Activated CD4-positive, alpha-beta T cell treated with anti-CD3 and anti-CD28 coated beads for 36 hours (primary cell): Measurements from ENCODE around the gene PITPNC1. TPM values are rescaled to one million over a fixed set of nuclear protein-coding genes. Genes with fewer than 3 reads are reported as not detected.
"Not testable (repeated sequence)": the region's sequence is repeated elsewhere in the genome, so short reads cannot be mapped to it uniquely, and the experiment has no call there.

Source experiments
- ATAC-seq: fragments of 200-7000 bp; cut with Tn5 transposase; one replicate; pipeline ENCODE4 v1.10.0; 2021; ENCODE audit warnings: mild to moderate bottlenecking, moderate library complexity
- CTCF ChIA-PET: fragments of 350-600 bp; sonication (Branson Sonifier 250); formaldehyde crosslinking; loops from one replicate; lab custom pipeline; 2021; ENCODE audit warnings: antibody characterized with exemption; lab: Charles Lee
- POLR2A ChIA-PET: fragments of 350-600 bp; sonication (Branson Sonifier 250); formaldehyde crosslinking; loops from one replicate; lab custom pipeline; 2021; ENCODE audit warnings: antibody characterized with exemption, inconsistent platforms; lab: Charles Lee
- DNase-seq: peaks from one replicate; pipeline ENCODE4 v3.0.0-alpha.2; 2020
- H3K27ac Mint-ChIP-seq: one replicate; pipeline ENCODE4 v1.8.0; 2021; ENCODE audit warnings: mixed read lengths
- H3K27me3 Mint-ChIP-seq: one replicate; pipeline ENCODE4 v1.8.0; 2021; ENCODE audit warnings: mixed read lengths
- H3K36me3 Mint-ChIP-seq: one replicate; pipeline ENCODE4 v1.8.0; 2021; ENCODE audit warnings: low read depth, mixed read lengths
- H3K4me1 Mint-ChIP-seq: one replicate; pipeline ENCODE4 v1.8.0; 2021; ENCODE audit warnings: mixed read lengths
- H3K4me3 Mint-ChIP-seq: one replicate; pipeline ENCODE4 v1.8.0; 2021; ENCODE audit warnings: mild to moderate bottlenecking, moderate library complexity, mixed read lengths
- H3K9me3 Mint-ChIP-seq: one replicate; pipeline ENCODE4 v1.8.0; 2021; ENCODE audit warnings: low read depth, mixed read lengths
- intact Hi-C, 2 experiments: fragments of 100-400 bp; cut with DNase I in 1 of 2; cut with micrococcal nuclease in 1 of 2; formaldehyde crosslinking; loops; one replicate each; pipeline versions ENCODE4 v1.14.2 to v1.15.1; 2022 to 2024; cut with DNase I, micrococcal nuclease
- total RNA-seq, 2 experiments: library from RNA; stranded (reverse); gene quantifications; one replicate each; pipeline ENCODE4 v1.2.3, GENCODE V29; 2021

The PITPNC1 gene
- total RNA-seq, 2 experiments from 2014 or later = 41.6 to 56.3 TPM

DNA sequence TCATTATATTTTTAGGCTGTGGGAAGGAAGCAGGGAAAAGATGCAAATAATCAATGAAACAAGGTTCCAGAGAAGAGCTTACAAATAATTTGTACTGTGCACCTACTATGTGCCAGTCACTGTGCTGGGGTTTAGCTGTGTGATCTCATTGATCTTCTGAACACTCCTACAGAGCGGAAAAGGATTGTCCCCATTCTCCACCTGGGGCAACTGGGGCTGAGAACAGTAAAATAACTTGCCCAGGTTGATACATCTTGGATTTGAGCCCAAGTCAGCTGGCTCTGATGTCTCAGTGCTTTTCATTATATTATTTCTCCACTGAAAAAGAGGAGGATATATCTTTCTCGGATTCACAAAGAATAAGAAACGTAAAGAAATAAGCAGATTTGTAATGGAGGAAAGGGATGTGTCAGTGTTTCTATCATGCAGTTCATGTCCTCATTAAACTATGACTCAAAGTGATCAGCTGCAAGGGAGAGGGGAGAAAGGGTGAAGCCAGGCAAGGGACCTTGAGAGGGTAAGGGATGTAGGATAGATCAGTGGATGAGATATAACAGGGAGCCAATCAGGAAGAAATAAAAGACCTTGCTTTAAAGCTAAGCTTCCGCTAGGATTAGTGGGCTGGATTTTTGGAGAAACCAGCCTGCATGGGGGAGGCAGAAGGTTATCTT, 197.0 kb downstream of the PITPNC1 start:
- ATAC-seq (no peak), DNase-seq (no peak)
- no peaks in the 10 kb centered on the region for H3K9me3 Mint-ChIP-seq
- no peak overlapping the region for H3K27ac Mint-ChIP-seq
- no peak overlapping the region for H3K4me3 Mint-ChIP-seq
- intact Hi-C loops = no loop called here
- H3K36me3 Mint-ChIP-seq = peaks cover 11% of the 10 kb centered on the region
- peaks cover 28% of the 10 kb centered on the region for H3K4me1 Mint-ChIP-seq
- CTCF ChIA-PET = no interaction called here
- no peaks in the 10 kb centered on the region for H3K27me3 Mint-ChIP-seq
- POLR2A ChIA-PET = interaction anchor here (0.8 kb wide), 1 partner anchor 85 kb away, joined by 3 read pairs; no protein-coding TSS in a partner anchor

- no peak overlapping the region for H3K4me3 Mint-ChIP-seq
- no peaks in the 10 kb centered on the region for H3K9me3 Mint-ChIP-seq
- POLR2A ChIA-PET = no interaction called here
- DNase-seq = no peak
- H3K36me3 Mint-ChIP-seq = peaks cover 12% of the 10 kb centered on the region
- intact Hi-C loops = no loop called here
- no peak for ATAC-seq
- CTCF ChIA-PET = interaction anchor here (0.7 kb wide), 1 partner anchor 226 kb away, joined by 3 read pairs; no protein-coding TSS in a partner anchor
- peaks cover 24% of the 10 kb centered on the region for H3K4me1 Mint-ChIP-seq
- H3K27ac Mint-ChIP-seq = no peak overlapping the region
- H3K27me3 Mint-ChIP-seq = no peaks in the 10 kb centered on the region
These were observed 197.7 kb downstream of the PITPNC1 start for GRCh38 chr17:67574658-67575293.

DNA sequence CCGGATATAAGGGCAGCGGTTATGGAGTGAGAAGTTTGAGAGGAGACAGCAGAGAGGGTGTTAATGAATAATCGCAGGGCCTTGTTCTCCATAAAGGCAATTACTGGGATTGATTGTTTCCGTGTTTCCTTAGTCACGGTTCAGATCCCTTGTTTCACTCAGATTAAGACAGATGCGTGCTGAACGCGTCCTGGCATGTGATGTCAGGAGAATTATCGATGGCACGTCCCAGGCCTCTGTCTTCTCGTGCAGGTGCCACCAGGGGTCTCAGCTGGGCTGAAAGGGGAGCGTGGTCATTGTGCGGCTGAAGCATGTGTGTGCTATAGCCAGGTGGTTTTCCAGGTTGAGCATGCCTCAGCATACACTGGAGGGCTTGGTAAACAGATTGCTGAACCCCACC, 198.2 kb downstream of the PITPNC1 start:
- H3K36me3 Mint-ChIP-seq = peaks cover 12% of the 10 kb centered on the region
- H3K27me3 Mint-ChIP-seq = no peaks in the 10 kb centered on the region
- no peak overlapping the region for H3K4me3 Mint-ChIP-seq
- H3K4me1 Mint-ChIP-seq = peaks cover 21% of the 10 kb centered on the region
- DNase-seq = no peak
- no peak overlapping the region for H3K27ac Mint-ChIP-seq
- ChIA-PET CTCF (interaction anchor here (0.7 kb wide), 1 partner anchor 226 kb away, joined by 3 read pairs; no protein-coding TSS in a partner anchor), POLR2A (no interaction called here)
- ATAC-seq = no peak
- no peaks in the 10 kb centered on the region for H3K9me3 Mint-ChIP-seq
- intact Hi-C loops = no loop called here

- ChIA-PET CTCF (no interaction called here), POLR2A (interaction anchor here (0.6 kb wide), 1 partner anchor 570 kb away, joined by 3 read pairs; no protein-coding TSS in a partner anchor)
- no peak overlapping the region for H3K4me3 Mint-ChIP-seq
- ATAC-seq (no peak), DNase-seq (no peak)
- intact Hi-C loops = no loop called here
- peaks cover 21% of the 10 kb centered on the region for H3K4me1 Mint-ChIP-seq
- no peaks in the 10 kb centered on the region for H3K27me3 Mint-ChIP-seq
- H3K9me3 Mint-ChIP-seq = no peaks in the 10 kb centered on the region
- peaks cover 12% of the 10 kb centered on the region for H3K36me3 Mint-ChIP-seq
- no peak overlapping the region for H3K27ac Mint-ChIP-seq
These were observed 199.5 kb downstream of the PITPNC1 start for GRCh38 chr17:67576471-67577115.

- DNase-seq (no peak), ATAC-seq (no peak)
- Mint-ChIP-seq H3K9me3 (no peaks in the 10 kb centered on the region), H3K36me3 (peaks cover 14% of the 10 kb centered on the region), H3K27me3 (no peaks in the 10 kb centered on the region), H3K27ac (peak overlapping the region; percentile 6), H3K4me3 (no peak overlapping the region), H3K4me1 (peaks cover 19% of the 10 kb centered on the region)
- CTCF ChIA-PET = interaction anchor here (0.5 kb wide), 1 partner anchor 9 kb away, joined by 3 read pairs; no protein-coding TSS in a partner anchor
- POLR2A ChIA-PET = interaction anchor here (0.6 kb wide), 2 partner anchors 195 to 571 kb away, joined by 3 read pairs; no protein-coding TSS in a partner anchor
- intact Hi-C loops = no loop called here
These were observed 200.5 kb downstream of the PITPNC1 start for GRCh38 chr17:67577429-67578141.

- H3K36me3 Mint-ChIP-seq = peaks cover 13% of the 10 kb centered on the region
- peak; percentile 44 for ATAC-seq
- DNase-seq = no peak
- H3K27me3 Mint-ChIP-seq = no peaks in the 10 kb centered on the region
- ChIA-PET CTCF (interaction anchor here (0.5 kb wide), 1 partner anchor 9 kb away, joined by 3 read pairs; no protein-coding TSS in a partner anchor), POLR2A (interaction anchor here (0.6 kb wide), 1 partner anchor 195 kb away, joined by 3 read pairs; no protein-coding TSS in a partner anchor)
- peaks cover 15% of the 10 kb centered on the region for H3K4me1 Mint-ChIP-seq
- intact Hi-C loops = no loop called here
- no peaks in the 10 kb centered on the region for H3K9me3 Mint-ChIP-seq
- peak overlapping the region; percentile 45 for H3K27ac Mint-ChIP-seq
- no peak overlapping the region for H3K4me3 Mint-ChIP-seq
These were observed 201.0 kb downstream of the PITPNC1 start for GRCh38 chr17:67578142-67578457.

DNA sequence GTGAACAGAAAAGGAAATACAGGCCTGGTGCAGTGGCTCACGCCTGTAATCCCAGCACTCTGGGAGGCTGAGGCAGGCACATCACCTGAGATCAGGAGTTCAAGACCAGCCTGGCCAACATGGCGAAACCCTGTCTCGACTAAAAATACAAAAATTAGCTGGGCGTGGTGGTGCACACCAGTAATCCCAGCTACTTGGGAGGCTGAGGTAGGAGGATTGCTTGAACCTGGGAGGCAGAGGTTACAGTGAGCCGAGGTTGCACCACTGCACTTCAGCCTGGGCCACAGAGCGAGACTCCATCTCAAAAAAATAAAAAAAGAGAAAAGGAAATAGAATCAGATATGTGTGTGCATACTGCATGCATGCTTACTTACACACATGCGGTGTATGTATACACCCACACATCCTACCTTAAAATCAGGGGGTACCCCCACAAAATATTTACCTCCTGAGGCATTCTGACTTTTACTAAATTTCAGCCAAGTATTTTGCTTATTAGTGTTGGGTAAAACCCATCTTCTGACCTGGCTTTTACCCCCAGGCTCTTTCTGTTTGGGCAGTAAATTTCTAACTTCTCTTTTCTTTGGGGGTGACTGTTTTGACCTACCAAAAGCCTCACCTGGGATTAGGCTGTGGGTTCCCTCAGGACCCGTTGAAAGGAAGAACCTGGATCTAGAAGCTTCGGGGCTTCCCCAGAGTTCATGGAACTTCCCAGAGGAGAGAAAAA, 201.8 kb downstream of the PITPNC1 start:
- intact Hi-C loops, H3K9me3 Mint-ChIP-seq, H3K4me3 Mint-ChIP-seq, DNase-seq, POLR2A ChIA-PET, ATAC-seq, H3K27me3 Mint-ChIP-seq: not testable (repeated sequence)
- H3K27ac Mint-ChIP-seq = peak overlapping the region; percentile 45
- peaks cover 13% of the 10 kb centered on the region for H3K36me3 Mint-ChIP-seq
- H3K4me1 Mint-ChIP-seq = peaks cover 13% of the 10 kb centered on the region
- CTCF ChIA-PET = interaction anchor here (0.8 kb wide), 1 partner anchor 24 kb away, joined by 3 read pairs; no protein-coding TSS in a partner anchor

- ChIA-PET CTCF (no interaction called here), POLR2A (no interaction called here)
- H3K4me1 Mint-ChIP-seq = peaks cover 8% of the 10 kb centered on the region
- ATAC-seq (no peak), DNase-seq (no peak)
- intact Hi-C loops = no loop called here
- H3K27ac Mint-ChIP-seq = no peak overlapping the region
- H3K36me3 Mint-ChIP-seq = peaks cover 20% of the 10 kb centered on the region
- no peaks in the 10 kb centered on the region for H3K27me3 Mint-ChIP-seq
- no peak overlapping the region for H3K4me3 Mint-ChIP-seq
- no peaks in the 10 kb centered on the region for H3K9me3 Mint-ChIP-seq
These were observed 205.6 kb downstream of the PITPNC1 start for GRCh38 chr17:67582673-67583081.

DNA sequence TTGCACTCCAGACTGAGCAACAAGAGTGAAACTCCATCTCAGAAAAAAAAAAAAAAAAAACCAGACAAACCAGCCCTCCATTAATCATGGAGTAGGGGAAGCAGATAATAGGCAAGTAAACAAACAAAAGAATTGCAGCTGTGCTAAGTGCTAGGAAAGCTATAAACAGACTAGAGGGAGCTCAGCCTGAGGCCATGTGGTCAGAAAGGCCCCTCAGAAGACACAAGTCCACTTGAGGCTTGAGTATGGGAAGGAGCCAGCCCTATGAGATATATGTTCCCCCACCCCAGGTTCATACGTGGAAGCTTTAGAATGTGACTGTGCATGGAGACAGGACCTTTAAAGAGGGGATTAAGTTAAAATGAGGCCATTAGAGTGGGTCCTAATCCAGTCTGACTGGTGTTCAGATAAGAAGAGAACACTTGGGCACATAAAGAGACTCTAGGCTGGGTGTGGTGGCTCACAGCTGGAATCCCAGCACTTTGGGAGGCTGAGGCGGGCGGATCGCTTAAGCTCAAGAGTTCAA, 208.1 kb downstream of the PITPNC1 start:
- DNase-seq (no peak), ATAC-seq (no peak)
- H3K27ac Mint-ChIP-seq = no peak overlapping the region
- H3K27me3 Mint-ChIP-seq = no peaks in the 10 kb centered on the region
- ChIA-PET CTCF (interaction anchor here (0.7 to 1.3 kb wide), 3 partner anchors 9 to 57 kb away, joined by 3 read pairs; no protein-coding TSS in a partner anchor), POLR2A (interaction anchor here (0.6 kb wide), 1 partner anchor 68 kb away, joined by 3 read pairs; no protein-coding TSS in a partner anchor)
- H3K36me3 Mint-ChIP-seq = peaks cover 10% of the 10 kb centered on the region
- no peak overlapping the region for H3K4me3 Mint-ChIP-seq
- H3K4me1 Mint-ChIP-seq = peaks cover 3% of the 10 kb centered on the region
- no peaks in the 10 kb centered on the region for H3K9me3 Mint-ChIP-seq
- intact Hi-C loops = no loop called here

GRCh38 chr17:67588326-67588725, 211.2 kb downstream of the PITPNC1 start:
- Mint-ChIP-seq H3K4me3 (no peak overlapping the region), H3K27ac (no peak overlapping the region), H3K4me1 (peaks cover 3% of the 10 kb centered on the region), H3K36me3 (peaks cover 10% of the 10 kb centered on the region), H3K27me3 (no peaks in the 10 kb centered on the region), H3K9me3 (no peaks in the 10 kb centered on the region)
- ChIA-PET POLR2A (no interaction called here), CTCF (no interaction called here)
- intact Hi-C loops = no loop called here
- no peak for ATAC-seq
- no peak for DNase-seq
